Left ventricle myocardium inferior (tissue), 1 donor: Measurements from ENCODE around the gene WNT2. TPM values are rescaled to one million over a fixed set of nuclear protein-coding genes. Genes with fewer than 3 reads are reported as not detected.

ENCODE experiments used
- DNase-seq: peaks from one replicate; pipeline ENCODE4 v3.0.0-alpha.2; 2020
- H3K27ac ChIP-seq: fragments of 200-600 bp; replicated peaks from 2 replicates; pipeline ENCODE4 v1.8.0; 2021
- H3K27me3 ChIP-seq: fragments of 200-600 bp; 2 replicates; pipeline ENCODE4 v1.8.0; 2021; ENCODE audit warnings: low read depth
- H3K36me3 ChIP-seq: fragments of 200-600 bp; 2 replicates; pipeline ENCODE4 v1.8.0; 2021
- H3K4me1 ChIP-seq: fragments of 200-600 bp; 2 replicates; pipeline ENCODE4 v1.8.0; 2021
- H3K4me3 ChIP-seq: fragments of 200-600 bp; 2 replicates; pipeline ENCODE4 v1.8.0; 2021; ENCODE audit warnings: mild to moderate bottlenecking, moderate library complexity
- H3K9me3 ChIP-seq: fragments of 200-600 bp; replicated peaks from 2 replicates; pipeline ENCODE4 v1.8.0; 2021
- CTCF ChIP-seq: fragments of 200-600 bp; IDR thresholded peaks from 2 replicates; pipeline ENCODE4 v1.8.0; 2021; ENCODE audit warnings: antibody characterized with exemption, mild to moderate bottlenecking, borderline replicate concordance
- intact Hi-C: fragments of 100-400 bp; cut with micrococcal nuclease; formaldehyde crosslinking; loops from one replicate; pipeline ENCODE4 v1.11.0; 2022
- total RNA-seq: library from RNA; stranded (reverse); fragmentation: NEBNext Ultra II Directional; extraction: Animal tissue kit (Norgen Biotek cat#: 25700); gene quantifications from one replicate; pipeline ENCODE4 v1.2.1, GENCODE V29; 2021
- donor health status: DM: no; HTN: yes; CAD: no; lungs with severe emphysema.

Gene WNT2
- total RNA-seq, 1 donor from 2014 or later = 0.14 TPM

- no peak for DNase-seq
- H3K4me3 ChIP-seq = no peak overlapping the region
- H3K27ac ChIP-seq = no peak overlapping the region
- no peaks in the 10 kb centered on the region for H3K4me1 ChIP-seq
- no peaks in the 10 kb centered on the region for H3K9me3 ChIP-seq
- H3K27me3 ChIP-seq = peaks cover 21% of the 10 kb centered on the region
- no peak for TF ChIP-seq CTCF
- intact Hi-C loops = no loop called here
- no peaks in the 10 kb centered on the region for H3K36me3 ChIP-seq
Observed at GRCh38 chr7:117273814-117274225, 49.0 kb downstream of the WNT2 start.

- no peaks in the 10 kb centered on the region for H3K4me1 ChIP-seq
- H3K9me3 ChIP-seq = no peaks in the 10 kb centered on the region
- TF ChIP-seq CTCF = no peak
- no peak for DNase-seq
- no peak overlapping the region for H3K27ac ChIP-seq
- H3K27me3 ChIP-seq = peaks cover 21% of the 10 kb centered on the region
- intact Hi-C loops = no loop called here
- no peak overlapping the region for H3K4me3 ChIP-seq
- no peaks in the 10 kb centered on the region for H3K36me3 ChIP-seq
Observed at GRCh38 chr7:117273325-117273724, 49.5 kb downstream of the WNT2 start.

- no peak for DNase-seq
- intact Hi-C loops = no loop called here
- no peak overlapping the region for H3K4me3 ChIP-seq
- H3K27ac ChIP-seq = no peak overlapping the region
- TF ChIP-seq CTCF = no peak
- no peaks in the 10 kb centered on the region for H3K4me1 ChIP-seq
- no peaks in the 10 kb centered on the region for H3K36me3 ChIP-seq
- H3K27me3 ChIP-seq = peaks cover 21% of the 10 kb centered on the region
- no peaks in the 10 kb centered on the region for H3K9me3 ChIP-seq
Observed at GRCh38 chr7:117272017-117272759, 50.7 kb downstream of the WNT2 start.

GRCh38 chr7:117271566-117271965 lies 51.3 kb downstream of the WNT2 start:
- H3K27me3 ChIP-seq = peaks cover 21% of the 10 kb centered on the region
- no peaks in the 10 kb centered on the region for H3K36me3 ChIP-seq
- intact Hi-C loops = no loop called here
- no peaks in the 10 kb centered on the region for H3K4me1 ChIP-seq
- no peak for TF ChIP-seq CTCF
- no peak overlapping the region for H3K27ac ChIP-seq
- peaks cover 3% of the 10 kb centered on the region for H3K9me3 ChIP-seq
- DNase-seq = no peak
- no peak overlapping the region for H3K4me3 ChIP-seq

GRCh38 chr7:117270371-117270770 lies 52.5 kb downstream of the WNT2 start:
- no peak for DNase-seq
- H3K27ac ChIP-seq = no peak overlapping the region
- no peak for TF ChIP-seq CTCF
- no peaks in the 10 kb centered on the region for H3K4me1 ChIP-seq
- H3K4me3 ChIP-seq = no peak overlapping the region
- intact Hi-C loops = no loop called here
- peaks cover 11% of the 10 kb centered on the region for H3K27me3 ChIP-seq
- H3K36me3 ChIP-seq = no peaks in the 10 kb centered on the region
- H3K9me3 ChIP-seq = peaks cover 12% of the 10 kb centered on the region
